Measurements from ENCODE around the gene THSD7A. TPM values are rescaled to one million over a fixed set of nuclear protein-coding genes. Genes with fewer than 3 reads are reported as not detected.

The THSD7A gene
- total and polyA plus RNA-seq, 4 donors: 0.15 to 2.7 (median 1.9) TPM

GRCh38 chr7:11458736-11459483 lies 373.1 kb downstream of the THSD7A start (continued):
- no peak for TF ChIP-seq CTCF (IDR thresholded peaks at IDR 0.05; ENCODE audit: low read depth, low read length, missing input control)

DNA sequence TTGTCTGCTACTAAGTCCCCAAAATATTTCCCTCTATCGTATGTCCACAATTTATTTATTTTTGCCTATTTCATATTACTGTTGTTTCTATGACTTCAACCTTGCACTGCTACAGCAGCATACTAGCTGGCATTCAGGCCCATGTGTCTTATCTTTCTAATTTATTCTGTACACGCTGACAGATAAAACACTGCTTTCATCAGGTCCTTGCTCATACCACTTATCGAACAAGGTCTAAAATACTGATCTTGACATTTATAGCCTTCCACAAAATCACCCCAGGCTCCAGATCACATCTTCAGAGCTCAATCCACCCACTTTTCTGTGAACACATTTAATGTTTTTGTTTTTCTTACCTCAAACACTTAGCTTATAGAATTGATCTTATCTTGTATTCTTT lies 374.6 kb downstream of the THSD7A start:
- Histone ChIP-seq H3K9ac (ENCODE audit: low read depth in 1 of 2, low read length in 2 of 2) (no peak overlapping the region), H3K4me3 (ENCODE audit: low read depth in 1 of 3, low read length in 3 of 3) (no peak overlapping the region), H3K36me3 (ENCODE audit: control insufficient read depth in 4 of 4, insufficient read depth in 3 of 4, low read depth in 1 of 4, low read length in 3 of 4) (no peaks in the 10 kb centered on the region), H3K4me1 (ENCODE audit: control insufficient read depth in 4 of 4, insufficient read depth in 4 of 4, low read length in 3 of 4) (no peaks in the 10 kb centered on the region), H3K27ac (ENCODE audit: low read depth in 1 of 2, low read length in 2 of 2) (no peak overlapping the region), H3K9me3 (ENCODE audit: control insufficient read depth in 4 of 4, low read length in 3 of 4) (no peaks in the 10 kb centered on the region), H3K27me3 (ENCODE audit: control insufficient read depth in 4 of 4, insufficient read depth in 4 of 4, low read length in 3 of 4) (no peaks in the 10 kb centered on the region)
- DNase-seq (ENCODE audit: low spot score): no peak
- 87% methylated on average over 3 of the region's 3 CpGs for WGBS
- TF ChIP-seq SP1 (IDR thresholded peaks at IDR 0.05) (no peak), CTCF (IDR thresholded peaks at IDR 0.05; ENCODE audit: low read depth, low read length, missing input control) (no peak), YY1 (IDR thresholded peaks at IDR 0.05) (no peak), HNF4G (IDR thresholded peaks at IDR 0.05) (no peak), RXRA (IDR thresholded peaks at IDR 0.05) (no peak), JUND (IDR thresholded peaks at IDR 0.05) (no peak), FOXA1 (IDR thresholded peaks at IDR 0.05) (no peak), ATF3 (IDR thresholded peaks at IDR 0.05) (no peak), HNF4A (conservative IDR thresholded peaks at IDR 0.05) (no peak), EGR1 (IDR thresholded peaks at IDR 0.05; ENCODE audit: low read depth in 2 of 2) (no peak), FOXA2 (IDR thresholded peaks at IDR 0.05) (no peak), GABPA (IDR thresholded peaks at IDR 0.05 in 1 of 2, conservative IDR thresholded peaks at IDR 0.05 in 1 of 2) (no peak)
- TF ChIP-seq, protein P1, sequence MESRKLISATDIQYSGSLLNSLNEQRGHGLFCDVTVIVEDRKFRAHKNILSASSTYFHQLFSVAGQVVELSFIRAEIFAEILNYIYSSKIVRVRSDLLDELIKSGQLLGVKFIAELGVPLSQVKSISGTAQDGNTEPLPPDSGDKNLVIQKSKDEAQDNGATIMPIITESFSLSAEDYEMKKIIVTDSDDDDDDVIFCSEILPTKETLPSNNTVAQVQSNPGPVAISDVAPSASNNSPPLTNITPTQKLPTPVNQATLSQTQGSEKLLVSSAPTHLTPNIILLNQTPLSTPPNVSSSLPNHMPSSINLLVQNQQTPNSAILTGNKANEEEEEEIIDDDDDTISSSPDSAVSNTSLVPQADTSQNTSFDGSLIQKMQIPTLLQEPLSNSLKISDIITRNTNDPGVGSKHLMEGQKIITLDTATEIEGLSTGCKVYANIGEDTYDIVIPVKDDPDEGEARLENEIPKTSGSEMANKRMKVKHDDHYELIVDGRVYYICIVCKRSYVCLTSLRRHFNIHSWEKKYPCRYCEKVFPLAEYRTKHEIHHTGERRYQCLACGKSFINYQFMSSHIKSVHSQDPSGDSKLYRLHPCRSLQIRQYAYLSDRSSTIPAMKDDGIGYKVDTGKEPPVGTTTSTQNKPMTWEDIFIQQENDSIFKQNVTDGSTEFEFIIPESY (IDR thresholded peaks at IDR 0.05): no peak

DNA sequence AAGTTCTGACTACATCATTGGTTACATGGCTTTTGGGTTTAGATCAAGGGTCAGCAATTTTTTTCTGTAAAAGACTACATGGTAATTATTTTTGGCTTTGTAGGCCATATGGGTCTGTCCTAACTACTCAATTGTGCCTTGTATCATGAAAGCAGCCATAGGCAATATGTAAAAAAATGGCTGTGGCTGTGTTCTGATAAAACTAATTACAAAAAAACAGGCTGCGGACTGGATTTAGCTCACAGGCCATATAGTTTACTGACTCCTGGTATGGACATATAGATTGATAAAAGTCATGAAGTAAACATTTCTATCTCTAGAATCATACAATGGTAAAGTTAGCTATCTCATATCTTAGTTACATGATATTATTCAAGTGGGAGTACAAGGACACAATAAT lies 375.4 kb downstream of the THSD7A start:
- Histone ChIP-seq H3K36me3 (ENCODE audit: control insufficient read depth in 4 of 4, insufficient read depth in 3 of 4, low read depth in 1 of 4, low read length in 3 of 4) (no peaks in the 10 kb centered on the region), H3K4me3 (ENCODE audit: low read depth in 1 of 3, low read length in 3 of 3) (no peak overlapping the region), H3K9ac (ENCODE audit: low read depth in 1 of 2, low read length in 2 of 2) (no peak overlapping the region), H3K4me1 (ENCODE audit: control insufficient read depth in 4 of 4, insufficient read depth in 4 of 4, low read length in 3 of 4) (no peaks in the 10 kb centered on the region), H3K9me3 (ENCODE audit: control insufficient read depth in 4 of 4, low read length in 3 of 4) (no peaks in the 10 kb centered on the region), H3K27me3 (ENCODE audit: control insufficient read depth in 4 of 4, insufficient read depth in 4 of 4, low read length in 3 of 4) (no peaks in the 10 kb centered on the region), H3K27ac (ENCODE audit: low read depth in 1 of 2, low read length in 2 of 2) (no peak overlapping the region)
- TF ChIP-seq ATF3 (IDR thresholded peaks at IDR 0.05): no peak
- no peak for TF ChIP-seq NR2F2 (IDR thresholded peaks at IDR 0.05)
- TF ChIP-seq, protein P1 (IDR thresholded peaks at IDR 0.05): no peak
- TF ChIP-seq HNF4A (conservative IDR thresholded peaks at IDR 0.05): no peak
- no peak for TF ChIP-seq YY1 (IDR thresholded peaks at IDR 0.05)
- DNase-seq (ENCODE audit: low spot score): no peak
- WGBS: 98% methylated on average over 1 of the region's 1 CpG

Data from liver (tissue), 9 donors.